ENCODE measurements around the gene DAZAP1.

DNA sequence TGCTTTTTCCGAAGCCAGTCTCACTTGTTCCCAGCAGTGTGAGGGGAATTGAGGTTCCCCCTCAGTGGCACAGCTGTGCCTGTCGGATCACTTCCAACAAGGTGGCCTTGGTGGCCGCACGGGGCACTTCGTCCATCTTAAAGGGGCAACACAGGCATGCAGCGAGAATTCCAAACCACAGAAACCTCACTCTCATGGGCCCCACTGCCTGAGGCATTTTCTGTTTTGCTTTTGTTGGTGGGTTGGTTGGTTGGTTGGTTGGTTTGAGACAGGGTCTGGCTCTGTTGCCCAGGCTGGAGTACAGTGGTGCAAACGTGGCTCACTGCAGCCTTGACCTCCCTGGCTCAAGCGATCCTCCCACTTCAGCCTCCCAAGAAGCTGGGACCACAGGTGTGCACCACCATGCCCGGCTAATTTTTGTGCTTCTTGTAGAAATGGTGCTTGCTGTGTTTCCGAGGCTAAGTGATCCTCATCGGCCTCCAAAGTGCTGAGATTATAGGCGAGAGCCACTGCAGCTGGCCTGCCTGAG is 27.4 kb upstream of the DAZAP1 start:
- TF ChIP-seq, protein P1, sequence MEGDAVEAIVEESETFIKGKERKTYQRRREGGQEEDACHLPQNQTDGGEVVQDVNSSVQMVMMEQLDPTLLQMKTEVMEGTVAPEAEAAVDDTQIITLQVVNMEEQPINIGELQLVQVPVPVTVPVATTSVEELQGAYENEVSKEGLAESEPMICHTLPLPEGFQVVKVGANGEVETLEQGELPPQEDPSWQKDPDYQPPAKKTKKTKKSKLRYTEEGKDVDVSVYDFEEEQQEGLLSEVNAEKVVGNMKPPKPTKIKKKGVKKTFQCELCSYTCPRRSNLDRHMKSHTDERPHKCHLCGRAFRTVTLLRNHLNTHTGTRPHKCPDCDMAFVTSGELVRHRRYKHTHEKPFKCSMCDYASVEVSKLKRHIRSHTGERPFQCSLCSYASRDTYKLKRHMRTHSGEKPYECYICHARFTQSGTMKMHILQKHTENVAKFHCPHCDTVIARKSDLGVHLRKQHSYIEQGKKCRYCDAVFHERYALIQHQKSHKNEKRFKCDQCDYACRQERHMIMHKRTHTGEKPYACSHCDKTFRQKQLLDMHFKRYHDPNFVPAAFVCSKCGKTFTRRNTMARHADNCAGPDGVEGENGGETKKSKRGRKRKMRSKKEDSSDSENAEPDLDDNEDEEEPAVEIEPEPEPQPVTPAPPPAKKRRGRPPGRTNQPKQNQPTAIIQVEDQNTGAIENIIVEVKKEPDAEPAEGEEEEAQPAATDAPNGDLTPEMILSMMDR (IDR thresholded peaks at IDR 0.05) = no peak
- TF ChIP-seq ZFX (IDR thresholded peaks at IDR 0.05; ENCODE audit: borderline replicate concordance) = no peak

Data from 22Rv1 (cell line).